GM12892 (cell line): Measurements from ENCODE around the gene ADAM8.

ENCODE experiments used
- POLR2A ChIP-seq: IDR thresholded peaks from 2 replicates; pipeline ENCODE4 v1.6.1; 2011; ENCODE audit warnings: low read depth, low read length, control low read depth
- POLR2AphosphoS5 ChIP-seq: IDR thresholded peaks from 2 replicates; pipeline ENCODE4 v1.6.1; 2011; ENCODE audit warnings: low read depth, low read length, control low read depth

DNA sequence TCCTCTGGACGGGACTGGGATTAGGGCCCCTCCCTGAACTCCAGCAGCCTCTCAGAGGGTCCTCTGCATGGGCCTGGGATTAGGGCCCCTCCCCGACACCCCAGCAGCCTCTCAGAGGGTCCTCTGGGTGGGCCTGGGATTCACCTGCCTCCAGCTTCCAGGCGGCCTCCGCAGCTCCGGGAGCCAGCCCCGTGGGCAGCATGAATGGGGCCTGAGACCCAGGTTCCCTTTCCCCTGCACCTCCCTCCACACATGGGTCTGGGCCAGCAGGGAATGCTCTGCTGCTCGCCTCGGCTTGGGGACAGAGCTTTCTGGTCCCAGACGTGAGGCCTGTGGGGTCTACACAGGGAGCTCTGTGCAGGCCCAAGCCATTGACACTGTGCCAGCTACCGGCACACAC is 26.5 kb upstream of the ADAM8 start:
- no peak for TF ChIP-seq POLR2A
- TF ChIP-seq POLR2AphosphoS5, result no peak
